ENCODE measurements around the gene RNF4. TPM values are rescaled to one million over a fixed set of nuclear protein-coding genes. Genes with fewer than 3 reads are reported as not detected.
"Not testable (repeated sequence)": the region's sequence is repeated elsewhere in the genome, so short reads cannot be mapped to it uniquely, and the experiment has no call there.

The RNF4 gene
- total and polyA plus RNA-seq, 2 donors: 35.7 to 38.4 TPM

DNA sequence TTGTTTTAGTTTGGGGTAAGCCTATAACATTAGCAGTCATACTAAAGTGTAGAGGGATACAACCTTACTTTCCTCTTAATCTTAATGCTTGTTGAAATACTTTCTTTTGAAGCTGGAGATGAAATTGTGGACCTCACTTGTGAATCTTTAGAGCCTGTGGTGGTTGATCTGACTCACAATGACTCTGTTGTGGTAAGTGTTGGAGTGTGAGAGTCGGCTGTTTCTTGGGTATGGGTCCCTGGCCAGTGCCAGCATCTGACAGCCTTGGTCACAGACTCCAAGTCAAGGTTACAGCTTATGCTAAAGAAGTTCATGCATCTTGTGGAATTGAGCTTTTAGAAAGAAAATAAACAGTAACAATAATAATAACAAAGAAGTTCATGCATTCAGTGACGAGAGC, 31.6 kb downstream of the RNF4 start:
- H3K36me3 ChIP-seq (ENCODE audit: insufficient read depth): peaks cover 8% of the 10 kb centered on the region
- no peak overlapping the region for H3K4me3 ChIP-seq (ENCODE audit: low read depth, low read length)
- no peak for DNase-seq (ENCODE audit: extremely low spot score)
- no peak overlapping the region for H3K27ac ChIP-seq (ENCODE audit: low read depth)
- H3K4me1 ChIP-seq (ENCODE audit: insufficient read depth): no peaks in the 10 kb centered on the region
- WGBS: 93% methylated on average over 2 of the region's 2 CpGs

DNA sequence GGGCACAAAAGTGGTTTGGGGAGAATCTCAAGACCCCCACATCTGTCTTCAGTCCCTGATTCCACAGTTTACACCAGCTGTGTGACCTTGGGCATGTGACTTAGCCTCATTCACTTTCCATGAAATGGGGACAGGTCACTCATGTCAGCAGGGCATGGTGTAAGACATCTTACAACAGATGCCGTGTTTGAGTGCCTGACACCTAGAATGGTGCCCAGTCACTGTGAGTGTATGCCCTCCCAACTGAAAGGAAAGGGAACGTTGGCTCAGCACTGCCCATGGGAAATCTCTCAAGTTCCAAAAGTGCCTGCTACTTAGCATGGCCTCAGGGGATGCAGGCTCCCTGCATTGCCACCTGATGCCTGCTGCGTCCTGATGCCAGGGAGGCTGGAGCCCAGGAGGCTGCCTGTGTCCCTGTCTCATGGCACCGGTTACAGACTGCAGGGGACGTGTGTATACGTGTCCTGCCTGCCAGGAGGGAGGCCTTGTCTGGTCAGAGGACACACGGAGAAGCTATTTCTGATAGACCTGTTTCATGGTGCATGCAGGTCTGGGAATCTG, 32.2 kb downstream of the RNF4 start:
- no peak for DNase-seq (ENCODE audit: extremely low spot score)
- H3K4me1 ChIP-seq (ENCODE audit: insufficient read depth): no peaks in the 10 kb centered on the region
- H3K4me3 ChIP-seq (ENCODE audit: low read depth, low read length): no peak overlapping the region
- 94% methylated on average over 7 of the region's 7 CpGs for WGBS
- peaks cover 8% of the 10 kb centered on the region for H3K36me3 ChIP-seq (ENCODE audit: insufficient read depth)
- H3K27ac ChIP-seq (ENCODE audit: low read depth): no peak overlapping the region

DNA sequence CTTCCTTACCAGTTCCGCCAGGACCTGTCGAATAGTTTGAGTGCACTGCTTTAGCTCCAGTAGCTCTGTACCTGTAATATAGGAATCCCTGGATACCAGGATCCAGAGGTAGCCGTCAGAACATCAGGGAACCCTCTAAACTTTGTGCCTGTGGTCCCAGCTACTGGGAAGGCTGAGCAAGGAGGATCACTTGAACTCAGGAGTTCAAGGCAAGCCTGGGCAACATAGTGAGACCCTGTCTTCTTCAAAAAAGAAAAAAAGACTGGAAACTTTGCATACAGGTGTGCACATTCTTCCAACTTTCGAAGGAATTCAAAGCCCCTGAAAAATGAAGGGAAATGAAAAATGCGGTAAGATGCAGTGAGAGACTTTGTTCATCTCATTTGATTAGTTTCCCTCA, 34.9 kb downstream of the RNF4 start:
- no peak overlapping the region for H3K27ac ChIP-seq (ENCODE audit: low read depth)
- no peak for DNase-seq (ENCODE audit: extremely low spot score)
- no peaks in the 10 kb centered on the region for H3K4me1 ChIP-seq (ENCODE audit: insufficient read depth)
- 94% methylated on average over 5 of the region's 5 CpGs for WGBS
- peaks cover 3% of the 10 kb centered on the region for H3K36me3 ChIP-seq (ENCODE audit: insufficient read depth)
- no peak overlapping the region for H3K4me3 ChIP-seq (ENCODE audit: low read depth, low read length)

GRCh38 chr4:2507259-2507658, 38.4 kb downstream of the RNF4 start:
- no peak overlapping the region for H3K4me3 ChIP-seq (ENCODE audit: low read depth, low read length)
- H3K27ac ChIP-seq (ENCODE audit: low read depth): no peak overlapping the region
- DNase-seq (ENCODE audit: extremely low spot score): no peak
- H3K4me1 ChIP-seq (ENCODE audit: insufficient read depth): no peaks in the 10 kb centered on the region
- no peaks in the 10 kb centered on the region for H3K36me3 ChIP-seq (ENCODE audit: insufficient read depth)
- WGBS: 92% methylated on average over 4 of the region's 4 CpGs

GRCh38 chr4:2507855-2508254, 38.9 kb downstream of the RNF4 start:
- Histone ChIP-seq H3K4me3 (ENCODE audit: low read depth, low read length) (no peak overlapping the region), H3K36me3 (ENCODE audit: insufficient read depth) (peaks cover 4% of the 10 kb centered on the region), H3K27ac (ENCODE audit: low read depth) (no peak overlapping the region), H3K4me1 (ENCODE audit: insufficient read depth) (no peaks in the 10 kb centered on the region)
- WGBS: 90% methylated on average over 7 of the region's 7 CpGs
- DNase-seq (ENCODE audit: extremely low spot score): no peak

- DNase-seq (ENCODE audit: extremely low spot score): no peak
- Histone ChIP-seq H3K4me3 (ENCODE audit: low read depth, low read length) (no peak overlapping the region), H3K27ac (ENCODE audit: low read depth) (no peak overlapping the region), H3K36me3 (ENCODE audit: insufficient read depth) (peaks cover 4% of the 10 kb centered on the region), H3K4me1 (ENCODE audit: insufficient read depth) (no peaks in the 10 kb centered on the region)
- 92% methylated on average over 13 of the region's 13 CpGs for WGBS
Measured at GRCh38 chr4:2510351-2511259, 41.7 kb downstream of the RNF4 start.

DNA sequence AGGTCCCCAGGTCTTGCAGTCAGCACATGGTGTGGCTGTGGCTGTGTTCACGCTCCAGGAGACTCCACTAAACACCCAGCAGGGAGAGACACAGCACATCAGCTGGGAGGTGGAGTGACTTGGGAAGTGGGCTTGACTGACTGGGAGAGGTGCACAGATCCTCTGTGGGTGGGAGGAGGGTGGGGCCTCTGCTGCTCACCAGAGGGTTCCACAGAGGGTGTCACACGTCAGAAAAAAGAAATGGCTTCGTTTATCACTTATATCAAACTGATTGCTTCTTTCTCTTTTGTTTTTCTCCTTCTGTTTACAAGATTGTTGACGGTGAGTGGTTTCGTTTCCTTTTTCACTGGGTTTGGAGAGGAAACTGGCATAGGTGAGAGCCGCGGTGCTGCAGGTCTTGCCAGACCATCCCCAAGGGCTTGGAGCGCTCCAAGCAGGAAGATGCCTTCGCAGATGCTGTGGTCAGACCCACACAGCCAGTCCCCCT, 42.8 kb downstream of the RNF4 start:
- no peak overlapping the region for H3K4me3 ChIP-seq (ENCODE audit: low read depth, low read length)
- peaks cover 4% of the 10 kb centered on the region for H3K36me3 ChIP-seq (ENCODE audit: insufficient read depth)
- H3K27ac ChIP-seq (ENCODE audit: low read depth): no peak overlapping the region
- no peaks in the 10 kb centered on the region for H3K4me1 ChIP-seq (ENCODE audit: insufficient read depth)
- 76% methylated on average over 9 of the region's 9 CpGs for WGBS
- no peak for DNase-seq (ENCODE audit: extremely low spot score)

- H3K36me3 ChIP-seq (ENCODE audit: insufficient read depth): peaks cover 4% of the 10 kb centered on the region
- H3K27ac ChIP-seq (ENCODE audit: low read depth): no peak overlapping the region
- WGBS: 89% methylated on average over 15 of the region's 15 CpGs
- no peak for DNase-seq (ENCODE audit: extremely low spot score)
- H3K4me1 ChIP-seq (ENCODE audit: insufficient read depth): no peaks in the 10 kb centered on the region
- H3K4me3 ChIP-seq (ENCODE audit: low read depth, low read length): no peak overlapping the region
Measured at GRCh38 chr4:2512396-2513135, 43.7 kb downstream of the RNF4 start.

DNA sequence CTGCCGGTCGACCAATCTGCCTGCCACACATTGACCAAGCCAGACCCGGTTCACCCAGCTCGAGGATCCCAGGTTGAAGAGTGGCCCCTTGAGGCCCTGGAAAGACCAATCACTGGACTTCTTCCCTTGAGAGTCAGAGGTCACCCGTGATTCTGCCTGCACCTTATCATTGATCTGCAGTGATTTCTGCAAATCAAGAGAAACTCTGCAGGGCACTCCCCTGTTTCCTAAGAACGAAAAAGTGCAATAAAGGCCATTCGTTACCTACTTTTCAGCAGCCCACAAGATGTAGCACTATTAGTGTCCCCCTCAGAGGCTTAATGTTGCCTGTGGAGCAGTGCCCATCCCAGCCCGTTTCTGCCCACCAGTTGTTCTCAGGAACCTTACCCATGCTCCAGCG, 45.3 kb downstream of the RNF4 start:
- not testable (repeated sequence) for H3K36me3 ChIP-seq (ENCODE audit: insufficient read depth); DNase-seq (ENCODE audit: extremely low spot score); H3K27ac ChIP-seq (ENCODE audit: low read depth); H3K4me1 ChIP-seq (ENCODE audit: insufficient read depth); H3K4me3 ChIP-seq (ENCODE audit: low read depth, low read length)
- WGBS: 88% methylated on average over 9 of the region's 9 CpGs

- 79% methylated on average over 11 of the region's 11 CpGs for whole genome bisulfite sequencing
- H3K4me3 ChIP-seq (ENCODE audit: low read depth, low read length); H3K4me1 ChIP-seq (ENCODE audit: insufficient read depth); DNase-seq (ENCODE audit: extremely low spot score); H3K36me3 ChIP-seq (ENCODE audit: insufficient read depth); H3K27ac ChIP-seq (ENCODE audit: low read depth): not testable (repeated sequence)
Measured at GRCh38 chr4:2514944-2515343, 46.0 kb downstream of the RNF4 start.

- 54% methylated on average over 4 of the region's 4 CpGs for WGBS
- no peak for DNase-seq (ENCODE audit: extremely low spot score)
Measured at GRCh38 chr4:2515830-2516550, 47.1 kb downstream of the RNF4 start.

GRCh38 chr4:2516635-2517034, 47.7 kb downstream of the RNF4 start:
- 96% methylated on average over 2 of the region's 2 CpGs for WGBS
- Histone ChIP-seq H3K4me1 (ENCODE audit: insufficient read depth) (no peaks in the 10 kb centered on the region), H3K36me3 (ENCODE audit: insufficient read depth) (peaks cover 4% of the 10 kb centered on the region), H3K4me3 (ENCODE audit: low read depth, low read length) (no peak overlapping the region), H3K27ac (ENCODE audit: low read depth) (no peak overlapping the region)
- DNase-seq (ENCODE audit: extremely low spot score): no peak

More at GRCh38 chr4:2515830-2516550, 47.1 kb downstream of the RNF4 start:
- H3K4me1 ChIP-seq (ENCODE audit: insufficient read depth): no peaks in the 10 kb centered on the region
- H3K4me3 ChIP-seq (ENCODE audit: low read depth, low read length): no peak overlapping the region
- H3K27ac ChIP-seq (ENCODE audit: low read depth): no peak overlapping the region
- peaks cover 4% of the 10 kb centered on the region for H3K36me3 ChIP-seq (ENCODE audit: insufficient read depth)

DNA sequence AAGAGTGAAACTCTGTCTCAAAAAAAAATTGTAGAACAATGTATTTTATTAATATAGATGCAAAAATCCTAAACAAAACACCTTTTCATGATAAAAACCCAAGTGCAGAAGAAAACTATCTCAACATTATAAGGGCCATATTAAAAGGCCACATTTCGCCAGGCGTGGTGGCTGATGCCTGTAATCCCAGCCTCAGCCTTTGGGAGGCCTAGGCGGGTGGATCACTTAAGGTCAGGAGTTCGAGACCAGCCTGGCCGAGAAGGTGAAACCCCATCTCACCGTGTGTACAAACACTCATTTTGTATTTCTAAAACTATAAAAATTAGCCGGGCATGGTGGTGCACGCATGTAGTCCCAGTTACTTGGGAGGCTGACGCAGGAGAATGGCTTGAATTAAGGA, 57.7 kb downstream of the RNF4 start:
- 94% methylated on average over 9 of the region's 9 CpGs for WGBS
- no peaks in the 10 kb centered on the region for H3K36me3 ChIP-seq (ENCODE audit: insufficient read depth)
- H3K4me3 ChIP-seq (ENCODE audit: low read depth, low read length): no peak overlapping the region
- H3K27ac ChIP-seq (ENCODE audit: low read depth): no peak overlapping the region
- no peak for DNase-seq (ENCODE audit: extremely low spot score)
- H3K4me1 ChIP-seq (ENCODE audit: insufficient read depth): no peaks in the 10 kb centered on the region

Measured in urinary bladder (tissue), 4 donors.